ENCODE data around the gene TRIM77. TPM values are rescaled to one million over a fixed set of nuclear protein-coding genes. Genes with fewer than 3 reads are reported as not detected.
"Not testable (repeated sequence)": the region's sequence is repeated elsewhere in the genome, so short reads cannot be mapped to it uniquely, and the experiment has no call there.

The TRIM77 gene
- polyA plus RNA-seq (ENCODE audit: insufficient read length) = not detected

GRCh38 chr11:89709999-89710398, at the start of gene TRIM77:
TSS of gene TRIM77 (plus strand) at chr11:89710299. CDS start at chr11:89710299, 0 bp downstream.
- DNase-seq (ENCODE audit: low read depth) = not testable (repeated sequence)

- DNase-seq (ENCODE audit: low read depth) = no peak
Measured at GRCh38 chr11:89667001-89667400, 43.1 kb upstream of the TRIM77 start.

DNA sequence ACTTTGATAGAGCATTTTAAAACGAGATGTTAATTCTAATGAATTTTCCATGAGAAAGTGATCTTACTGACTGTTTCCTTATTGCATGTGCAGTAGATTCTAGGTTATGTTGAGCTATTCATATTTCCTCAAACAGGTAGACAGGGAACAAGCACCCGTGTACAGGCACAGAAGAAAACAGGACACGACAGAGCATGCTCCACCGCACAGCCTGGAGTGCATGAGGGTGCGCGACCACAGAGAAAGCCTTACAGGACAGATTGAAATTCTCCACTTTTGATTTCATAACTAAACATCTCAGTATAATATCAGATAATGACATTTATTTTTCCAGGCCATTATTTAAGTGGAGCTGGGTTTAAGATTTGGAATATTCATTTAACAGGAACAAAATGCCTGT, 41.9 kb upstream of the TRIM77 start:
- not testable (repeated sequence) for DNase-seq (ENCODE audit: low read depth)

- not testable (repeated sequence) for DNase-seq (ENCODE audit: low read depth)
Measured at GRCh38 chr11:89669586-89669985, 40.5 kb upstream of the TRIM77 start.

DNA sequence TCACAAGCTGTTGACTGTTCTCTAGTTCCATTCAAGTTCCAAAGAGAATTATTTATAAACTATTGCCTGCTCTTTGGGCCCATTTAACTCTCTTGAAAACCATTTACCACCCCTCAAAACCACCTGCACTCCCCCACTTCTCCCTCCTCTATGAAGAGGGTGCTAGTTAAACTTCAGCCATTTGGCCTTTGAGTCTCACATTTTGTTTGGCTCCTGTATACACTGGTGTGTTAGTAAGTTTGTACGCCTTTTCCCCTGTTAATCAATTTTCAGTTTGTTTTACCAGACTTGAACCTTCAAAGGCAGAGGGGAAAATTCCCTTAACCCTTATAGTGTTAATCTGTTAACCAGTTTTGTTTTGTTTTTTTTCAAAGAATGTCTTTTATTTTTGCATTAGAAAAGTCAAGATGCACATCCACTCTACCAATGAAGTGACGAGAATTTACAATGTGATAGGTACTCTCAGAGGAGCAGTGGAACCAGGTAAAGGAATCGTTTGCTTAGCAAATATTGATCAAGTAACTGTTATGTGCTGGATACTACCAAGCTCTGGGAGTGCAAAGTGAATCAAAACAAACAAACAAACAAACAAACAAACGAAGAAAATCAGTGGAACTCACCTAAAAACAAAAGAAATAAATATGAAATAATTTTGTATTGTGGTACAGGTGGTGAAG, 40.0 kb upstream of the TRIM77 start:
- DNase-seq (ENCODE audit: low read depth) = not testable (repeated sequence)

- not testable (repeated sequence) for DNase-seq (ENCODE audit: low read depth)
Measured at GRCh38 chr11:89672547-89672946, 37.6 kb upstream of the TRIM77 start.

DNA sequence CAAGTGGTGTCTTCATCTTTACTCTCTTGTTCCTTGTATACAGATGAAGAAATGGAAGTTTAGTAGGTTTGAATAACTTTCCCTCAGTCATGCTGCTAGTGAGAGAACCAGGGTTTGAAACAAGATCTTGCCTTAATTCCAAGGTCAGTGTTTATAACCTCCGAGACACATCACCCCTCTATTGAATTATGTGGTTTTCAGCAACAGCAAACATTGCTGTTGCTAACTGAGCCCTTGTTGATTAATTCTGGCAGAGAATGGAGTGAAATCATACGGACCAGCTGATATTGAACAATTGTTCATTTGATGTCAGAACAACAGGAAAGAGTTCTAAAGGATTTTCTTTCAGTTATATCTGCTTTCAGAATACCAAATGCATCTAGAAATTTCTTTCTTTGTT, 36.7 kb upstream of the TRIM77 start:
- not testable (repeated sequence) for DNase-seq (ENCODE audit: low read depth)

GRCh38 chr11:89675383-89675782, 34.7 kb upstream of the TRIM77 start:
- DNase-seq (ENCODE audit: low read depth) = not testable (repeated sequence)

- not testable (repeated sequence) for DNase-seq (ENCODE audit: low read depth)
Measured at GRCh38 chr11:89675948-89676347, 34.2 kb upstream of the TRIM77 start.

- not testable (repeated sequence) for DNase-seq (ENCODE audit: low read depth)
Measured at GRCh38 chr11:89707080-89707479, 3.0 kb upstream of the TRIM77 start.

- not testable (repeated sequence) for DNase-seq (ENCODE audit: low read depth)
Measured at GRCh38 chr11:89724866-89725498, 14.9 kb downstream of the TRIM77 start.

- DNase-seq (ENCODE audit: low read depth) = not testable (repeated sequence)
Measured at GRCh38 chr11:89730215-89730614, 20.1 kb downstream of the TRIM77 start.

DNA sequence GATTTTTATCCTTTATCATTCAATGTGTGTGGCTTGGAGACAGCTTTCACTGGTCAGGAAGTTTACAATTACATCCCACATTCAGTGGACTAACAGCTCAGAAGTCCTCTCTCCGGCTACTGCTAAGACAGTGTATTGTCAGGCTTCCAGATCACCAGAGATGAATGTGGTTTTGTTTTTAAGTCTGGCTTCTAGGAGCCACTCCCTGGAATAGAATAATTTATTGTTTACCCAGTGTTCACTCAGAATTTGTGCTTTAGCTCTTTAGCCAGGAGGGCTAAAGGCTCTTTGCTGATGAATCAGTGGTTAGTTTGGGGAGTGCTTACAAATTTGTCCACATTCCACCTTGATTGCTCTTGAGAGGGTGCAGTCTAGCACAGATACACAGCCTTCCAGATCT, 26.5 kb downstream of the TRIM77 start:
- DNase-seq (ENCODE audit: low read depth) = no peak

DNA sequence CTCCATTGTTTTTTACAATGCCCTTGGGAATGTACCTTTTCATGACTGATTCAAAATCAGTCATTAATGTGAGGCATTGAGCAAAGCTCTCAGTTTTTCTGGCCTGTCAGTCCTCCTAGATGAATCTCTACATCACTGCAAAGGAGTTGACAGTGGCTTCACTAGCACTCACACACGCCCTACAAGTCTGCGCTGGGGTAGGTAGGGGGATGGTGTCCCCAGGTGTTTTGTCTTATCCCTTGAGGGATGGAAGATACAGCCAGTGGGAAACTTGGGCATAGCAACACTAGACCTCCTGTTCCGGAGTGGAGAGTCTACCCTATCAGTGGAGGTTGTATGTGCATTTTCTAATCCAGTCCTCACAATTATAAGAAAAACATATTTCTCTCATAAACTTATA, 27.0 kb downstream of the TRIM77 start:
- DNase-seq (ENCODE audit: low read depth) = no peak

DNA sequence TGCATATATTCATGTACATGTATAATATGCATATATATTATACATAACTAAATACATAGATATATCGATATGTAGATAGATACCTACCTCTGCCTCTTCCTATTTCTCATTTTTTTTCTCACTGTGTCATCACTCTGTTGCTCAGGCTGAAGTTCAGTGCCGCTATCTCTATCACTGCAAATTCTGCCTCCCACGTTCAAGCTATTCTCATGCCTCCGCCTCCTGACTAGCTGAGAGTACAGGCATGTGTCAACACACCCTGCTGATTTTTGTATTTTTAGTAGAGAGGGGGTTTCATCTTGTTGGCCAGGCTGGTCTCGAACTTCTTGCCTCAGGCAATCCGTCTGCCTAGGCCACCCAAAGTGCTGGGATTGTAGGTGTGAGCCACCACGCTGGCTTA, 31.3 kb downstream of the TRIM77 start:
- not testable (repeated sequence) for DNase-seq (ENCODE audit: low read depth)

GRCh38 chr11:89744158-89744557, 34.1 kb downstream of the TRIM77 start:
- DNase-seq (ENCODE audit: low read depth) = not testable (repeated sequence)

DNA sequence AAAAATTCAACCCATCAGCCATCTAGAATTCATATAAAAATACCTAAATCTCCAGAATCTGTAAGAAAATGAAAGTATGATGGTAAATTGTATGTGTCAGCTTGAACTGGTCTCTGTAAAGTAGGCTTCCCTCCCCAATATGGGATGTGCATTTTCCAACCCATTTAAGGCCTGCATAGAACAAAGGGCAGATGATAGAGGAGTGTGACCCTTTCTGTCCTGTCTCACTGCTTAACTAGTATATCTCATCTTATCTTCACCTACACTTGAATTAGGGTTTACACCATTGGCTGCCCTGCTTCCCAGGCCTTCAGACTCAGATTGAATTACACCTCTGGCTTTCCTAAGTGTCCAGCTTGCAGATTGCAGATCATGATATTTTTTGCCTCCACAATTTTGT, 40.7 kb downstream of the TRIM77 start:
- DNase-seq (ENCODE audit: low read depth) = not testable (repeated sequence)

Other genes starting within 250 kb of the TRIM77 start
- 2.5 TPM for gene NOX4, start 218.9 kb upstream of the TRIM77 start, polyA plus RNA-seq (ENCODE audit: insufficient read length)
- gene TRIM49, start 98.3 kb downstream of the TRIM77 start, polyA plus RNA-seq (ENCODE audit: insufficient read length) = not detected
- not detected for gene TRIM64B, start 168.2 kb downstream of the TRIM77 start, polyA plus RNA-seq (ENCODE audit: insufficient read length)
- gene TRIM49D1, start 211.9 kb downstream of the TRIM77 start, polyA plus RNA-seq (ENCODE audit: insufficient read length) = not detected
- gene TRIM49D2, start 213.8 kb downstream of the TRIM77 start, polyA plus RNA-seq (ENCODE audit: insufficient read length) = not detected

Measured in forelimb muscle (tissue), 1 donor.